ENCODE data around the gene CCT6B.

The CCT6B gene

DNA sequence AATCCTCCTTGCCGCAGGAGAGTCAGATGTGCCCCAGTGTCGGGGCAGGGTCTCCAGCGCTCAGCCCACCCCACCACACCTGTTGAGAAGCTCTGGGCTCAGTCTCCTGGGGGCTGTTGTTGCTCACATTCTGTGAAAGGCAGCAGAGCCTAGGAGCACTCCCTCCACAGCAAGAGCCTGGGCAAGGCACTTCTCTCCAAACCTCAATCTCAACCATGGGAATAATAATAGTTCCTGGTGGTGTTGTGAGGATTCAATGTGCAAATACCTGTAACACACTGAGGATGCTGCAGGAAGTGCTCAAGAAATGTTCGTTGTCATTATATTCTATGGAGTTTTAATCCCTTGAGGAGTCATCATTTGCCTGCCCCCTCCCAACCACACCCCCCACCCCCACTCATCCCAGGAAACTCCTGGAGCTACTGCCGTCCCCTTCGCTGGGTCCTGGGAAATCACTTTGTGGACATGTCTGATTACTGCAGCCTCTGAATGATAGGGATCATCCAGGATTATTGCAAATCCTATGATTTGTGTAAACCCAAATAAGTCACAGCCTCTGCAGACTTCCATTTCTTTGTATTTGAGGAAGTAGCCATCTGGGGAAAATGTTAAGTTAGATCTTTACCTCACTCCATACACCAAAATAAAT, 61.5 kb downstream of the CCT6B start:
- DNase-seq (ENCODE audit: insufficient read length, low spot score) (no peak), FAIRE-seq (no peak)

DNA sequence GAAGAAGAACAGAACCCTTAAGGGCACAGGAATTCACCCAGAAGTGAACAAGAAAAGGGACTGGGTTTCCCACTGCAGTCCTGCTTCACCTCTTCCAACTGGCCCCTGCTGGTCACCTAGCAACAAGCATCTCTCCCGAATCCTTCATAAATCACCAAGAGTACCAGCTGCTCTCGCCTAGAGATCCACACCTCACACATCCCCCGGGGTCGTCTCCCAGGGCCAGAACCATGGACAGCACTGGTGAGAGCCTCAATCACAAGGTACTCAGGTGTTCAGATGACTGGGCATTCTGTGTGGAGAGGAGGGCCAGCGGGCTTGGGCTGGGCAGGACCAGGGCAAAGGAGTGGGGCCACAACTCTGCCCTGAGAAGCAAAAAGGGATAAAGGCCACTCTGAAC, 65.9 kb downstream of the CCT6B start:
- FAIRE-seq (no peak), DNase-seq (ENCODE audit: insufficient read length, low spot score) (no peak)
- TF ChIP-seq, protein P1, sequence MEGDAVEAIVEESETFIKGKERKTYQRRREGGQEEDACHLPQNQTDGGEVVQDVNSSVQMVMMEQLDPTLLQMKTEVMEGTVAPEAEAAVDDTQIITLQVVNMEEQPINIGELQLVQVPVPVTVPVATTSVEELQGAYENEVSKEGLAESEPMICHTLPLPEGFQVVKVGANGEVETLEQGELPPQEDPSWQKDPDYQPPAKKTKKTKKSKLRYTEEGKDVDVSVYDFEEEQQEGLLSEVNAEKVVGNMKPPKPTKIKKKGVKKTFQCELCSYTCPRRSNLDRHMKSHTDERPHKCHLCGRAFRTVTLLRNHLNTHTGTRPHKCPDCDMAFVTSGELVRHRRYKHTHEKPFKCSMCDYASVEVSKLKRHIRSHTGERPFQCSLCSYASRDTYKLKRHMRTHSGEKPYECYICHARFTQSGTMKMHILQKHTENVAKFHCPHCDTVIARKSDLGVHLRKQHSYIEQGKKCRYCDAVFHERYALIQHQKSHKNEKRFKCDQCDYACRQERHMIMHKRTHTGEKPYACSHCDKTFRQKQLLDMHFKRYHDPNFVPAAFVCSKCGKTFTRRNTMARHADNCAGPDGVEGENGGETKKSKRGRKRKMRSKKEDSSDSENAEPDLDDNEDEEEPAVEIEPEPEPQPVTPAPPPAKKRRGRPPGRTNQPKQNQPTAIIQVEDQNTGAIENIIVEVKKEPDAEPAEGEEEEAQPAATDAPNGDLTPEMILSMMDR (IDR thresholded peaks at IDR 0.05; ENCODE audit: insufficient read depth, missing control alignments): no peak

More for the DNA sequence above, 61.5 kb downstream of the CCT6B start:
- TF ChIP-seq, protein P1 (IDR thresholded peaks at IDR 0.05; ENCODE audit: insufficient read depth, missing control alignments): no peak

DNA sequence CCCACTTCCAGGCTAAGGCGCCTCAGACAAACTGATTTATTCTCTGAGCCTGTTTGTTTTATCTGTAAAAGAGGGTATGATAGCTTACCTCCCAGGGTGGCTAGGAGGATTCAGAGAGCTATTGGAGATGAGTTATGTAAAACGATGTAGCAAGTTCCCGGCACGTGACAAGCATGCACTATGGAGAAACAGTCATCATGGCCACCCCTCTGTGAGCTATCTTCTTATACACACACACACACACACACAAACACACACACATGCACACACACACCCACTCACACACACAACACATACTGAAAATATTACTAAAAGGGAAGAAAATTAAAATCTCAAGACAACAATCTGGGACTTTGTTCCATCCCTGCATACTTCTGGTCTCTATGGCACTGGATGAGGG, 66.3 kb downstream of the CCT6B start:
- TF ChIP-seq, protein P1 (IDR thresholded peaks at IDR 0.05; ENCODE audit: insufficient read depth, missing control alignments): no peak
- FAIRE-seq (no peak), DNase-seq (ENCODE audit: insufficient read length, low spot score) (no peak)

DNA sequence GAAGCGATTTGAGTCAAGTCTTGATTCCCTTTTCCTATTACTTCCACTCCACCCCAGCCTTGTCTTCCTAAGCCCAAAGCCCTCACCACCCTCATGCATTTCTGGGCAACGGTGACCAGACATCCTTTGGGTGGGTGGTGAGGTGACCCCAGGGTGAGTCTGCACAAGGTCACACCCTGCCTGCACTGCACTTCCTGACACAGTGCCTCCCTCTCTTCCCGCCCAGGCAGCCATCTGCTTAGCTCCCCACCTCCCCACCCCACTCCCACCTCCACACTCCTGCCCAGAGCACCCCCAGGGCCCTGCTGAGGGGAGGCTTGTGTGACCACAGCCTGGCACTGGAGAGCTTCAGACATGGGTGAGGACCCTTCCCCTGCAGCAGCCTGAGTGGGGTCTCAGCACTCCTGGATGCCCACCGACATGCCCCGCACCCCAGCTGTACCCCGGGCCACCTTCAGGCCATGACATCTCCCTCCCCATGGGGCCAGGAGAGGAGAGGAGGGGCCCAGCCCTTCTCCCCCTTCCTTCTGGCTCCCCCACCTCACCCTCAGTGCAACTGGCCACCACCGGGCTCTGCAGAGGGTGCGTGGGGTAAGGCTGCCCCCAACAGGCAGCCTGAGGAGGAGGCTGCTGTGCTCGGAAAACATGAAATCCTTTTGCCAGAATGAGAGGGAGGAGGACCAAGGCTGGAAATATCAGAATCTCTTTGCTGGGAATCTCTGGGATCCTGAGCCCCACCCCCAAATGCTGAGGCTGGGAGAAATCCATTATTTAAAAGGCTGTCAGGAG, 68.6 kb downstream of the CCT6B start:
- no peak for DNase-seq (ENCODE audit: insufficient read length, low spot score)
- no peak for FAIRE-seq
- TF ChIP-seq, protein P1 (IDR thresholded peaks at IDR 0.05; ENCODE audit: insufficient read depth, missing control alignments): peak; percentile 67

DNA sequence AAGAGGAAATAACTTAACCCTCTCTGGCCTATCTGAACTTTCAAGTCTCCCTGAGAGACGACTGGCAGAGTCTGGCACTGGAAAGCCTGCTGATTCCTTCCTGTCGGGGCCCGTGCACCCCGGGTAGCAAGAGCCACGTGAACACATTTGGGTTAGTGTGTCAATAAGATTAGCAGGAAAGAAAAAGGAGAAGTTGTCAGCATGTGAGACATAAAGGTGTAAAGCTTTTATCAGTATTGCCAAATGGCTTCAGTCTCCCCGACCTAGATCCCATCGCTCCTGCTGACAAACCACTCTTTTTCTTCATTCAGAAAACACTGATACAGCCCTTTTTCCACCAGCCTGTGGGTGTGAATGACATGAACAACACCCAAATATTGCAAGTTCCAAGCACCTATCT, 74.4 kb downstream of the CCT6B start:
- no peak for FAIRE-seq
- no peak for DNase-seq (ENCODE audit: insufficient read length, low spot score)
- TF ChIP-seq, protein P1 (IDR thresholded peaks at IDR 0.05; ENCODE audit: insufficient read depth, missing control alignments): no peak

DNA sequence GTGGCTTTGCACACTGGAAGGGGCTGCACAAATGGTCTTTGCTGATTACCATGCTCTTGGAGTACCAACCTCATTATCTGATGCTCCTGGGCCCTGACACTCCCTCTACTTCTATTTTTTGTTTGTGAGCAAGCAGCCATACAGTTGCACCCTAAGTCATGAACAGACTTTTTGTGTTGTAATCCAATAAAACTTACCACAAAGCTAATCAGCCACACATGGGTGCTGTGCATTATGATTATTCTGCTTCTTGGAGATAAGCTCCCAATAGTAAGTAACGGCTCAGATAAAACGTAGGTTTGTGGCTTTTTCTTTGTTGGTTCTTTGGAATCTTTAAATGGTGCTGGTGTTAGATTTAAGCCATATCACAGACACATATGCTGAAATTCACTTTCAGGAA, 76.2 kb downstream of the CCT6B start:
- DNase-seq (ENCODE audit: insufficient read length, low spot score): no peak
- FAIRE-seq: no peak
- TF ChIP-seq, protein P1 (IDR thresholded peaks at IDR 0.05; ENCODE audit: insufficient read depth, missing control alignments): no peak

DNA sequence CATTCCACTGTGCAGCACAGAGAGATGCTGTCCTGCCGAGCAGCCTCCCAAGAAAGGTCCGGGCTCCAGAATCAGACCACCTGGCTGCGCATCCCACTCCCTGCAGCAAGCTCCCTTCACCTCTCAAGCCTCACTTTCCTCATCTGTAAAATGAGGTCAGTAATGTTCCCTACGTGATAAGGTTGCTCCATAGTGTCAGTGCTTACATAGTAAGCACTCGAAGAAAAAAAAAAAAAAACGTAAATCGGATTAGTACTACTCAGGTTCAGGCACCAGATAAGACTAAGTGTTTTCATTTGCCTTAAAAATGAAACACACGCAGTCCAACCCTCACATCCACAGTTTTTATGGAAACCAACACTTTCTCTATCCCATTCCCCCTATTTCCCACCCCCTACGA, 76.7 kb downstream of the CCT6B start:
- DNase-seq (ENCODE audit: insufficient read length, low spot score) (no peak), FAIRE-seq (no peak)
- TF ChIP-seq, protein P1 (IDR thresholded peaks at IDR 0.05; ENCODE audit: insufficient read depth, missing control alignments): no peak

Data from D721Med (cell line).